GM06990 (cell line): ENCODE data around the gene UBXN1.
A peak's percentile ranks its signal among the peaks of the same experiment; 100 is the strongest.

Experiments used
- DNase-seq: peaks from one replicate; pipeline ENCODE4 v3.0.0-alpha.2; 2011; ENCODE audit not compliant: insufficient read length; ENCODE audit errors: extremely low read depth
- H3K27me3 ChIP-seq: replicated peaks from 2 replicates; pipeline ENCODE4 v1.6.0; 2011; ENCODE audit warnings: low read length; ENCODE audit not compliant: control insufficient read depth, insufficient read depth
- H3K36me3 ChIP-seq: 2 replicates; pipeline ENCODE4 v1.5.1; 2011; ENCODE audit warnings: low read length; ENCODE audit not compliant: control insufficient read depth, insufficient read depth
- H3K4me3 ChIP-seq: replicated peaks from 2 replicates; pipeline ENCODE4 v1.5.1; 2011; ENCODE audit warnings: low read depth, mild to moderate bottlenecking, control low read depth, low read length
- CTCF ChIP-seq: IDR thresholded peaks from 2 replicates; pipeline ENCODE4 v1.5.1; 2011; ENCODE audit warnings: low read length, control low read depth, mild to moderate bottlenecking, inconsistent platforms; ENCODE audit not compliant: insufficient read depth, poor library complexity, severe bottlenecking

The UBXN1 gene

GRCh38 chr11:62716206-62716605, 37.3 kb upstream of the UBXN1 start:
- no peak overlapping the region for H3K4me3 ChIP-seq
- DNase-seq: no peak
- no peaks in the 10 kb centered on the region for H3K27me3 ChIP-seq
- no peak for TF ChIP-seq CTCF
- H3K36me3 ChIP-seq: peaks cover 34% of the 10 kb centered on the region

- no peaks in the 10 kb centered on the region for H3K27me3 ChIP-seq
- DNase-seq: no peak
- peaks cover 31% of the 10 kb centered on the region for H3K36me3 ChIP-seq
- no peak for TF ChIP-seq CTCF
- no peak overlapping the region for H3K4me3 ChIP-seq
These were observed 36.6 kb upstream of the UBXN1 start for GRCh38 chr11:62715150-62716130.

- no peak for TF ChIP-seq CTCF
- Histone ChIP-seq H3K36me3 (peaks cover 26% of the 10 kb centered on the region), H3K27me3 (no peaks in the 10 kb centered on the region), H3K4me3 (no peak overlapping the region)
- DNase-seq: no peak
These were observed 34.5 kb upstream of the UBXN1 start for GRCh38 chr11:62713343-62713742.

- Histone ChIP-seq H3K27me3 (no peaks in the 10 kb centered on the region), H3K36me3 (peaks cover 25% of the 10 kb centered on the region), H3K4me3 (no peak overlapping the region)
- DNase-seq: no peak
- no peak for TF ChIP-seq CTCF
These were observed 34.0 kb upstream of the UBXN1 start for GRCh38 chr11:62712861-62713260.

- no peaks in the 10 kb centered on the region for H3K27me3 ChIP-seq
- H3K36me3 ChIP-seq: peaks cover 22% of the 10 kb centered on the region
- no peak for DNase-seq
- H3K4me3 ChIP-seq: no peak overlapping the region
- TF ChIP-seq CTCF: no peak
These were observed 33.5 kb upstream of the UBXN1 start for GRCh38 chr11:62712276-62712812.

- H3K4me3 ChIP-seq: peak overlapping the region; percentile 64
- peaks cover 10% of the 10 kb centered on the region for H3K36me3 ChIP-seq
- DNase-seq: no peak
- TF ChIP-seq CTCF: no peak
- H3K27me3 ChIP-seq: no peaks in the 10 kb centered on the region
These were observed 31.1 kb upstream of the UBXN1 start for GRCh38 chr11:62710001-62710345.
